Activated naive CD8-positive, alpha-beta T cell treated with anti-CD3 and anti-CD28 coated beads for 36 hours (primary cell): ENCODE results near the gene PHACTR3. TPM values are rescaled to one million over a fixed set of nuclear protein-coding genes. Genes with fewer than 3 reads are reported as not detected.

ENCODE experiments used
- DNase-seq: peaks from one replicate; pipeline ENCODE4 v3.0.0; 2021
- H3K27ac Mint-ChIP-seq: one replicate; pipeline ENCODE4 v1.8.0; 2022; ENCODE audit warnings: mild to moderate bottlenecking, moderate library complexity, mixed read lengths
- H3K27me3 Mint-ChIP-seq: one replicate; pipeline ENCODE4 v1.8.0; 2022; ENCODE audit warnings: mild to moderate bottlenecking, mixed read lengths
- H3K36me3 Mint-ChIP-seq: one replicate; pipeline ENCODE4 v1.8.0; 2021; ENCODE audit warnings: mild to moderate bottlenecking, mixed read lengths
- H3K4me1 Mint-ChIP-seq: one replicate; pipeline ENCODE4 v1.8.0; 2021; ENCODE audit warnings: mixed read lengths
- H3K4me3 Mint-ChIP-seq: one replicate; pipeline ENCODE4 v1.8.0; 2022; ENCODE audit warnings: mild to moderate bottlenecking, moderate library complexity, mixed read lengths
- H3K9me3 Mint-ChIP-seq: one replicate; pipeline ENCODE4 v1.8.0; 2022; ENCODE audit warnings: mixed read lengths
- total RNA-seq, 2 experiments: library from RNA; stranded (reverse); gene quantifications; one replicate each; pipeline ENCODE4 v1.2.3, GENCODE V29; 2021

PHACTR3 gene
- total RNA-seq, 2 experiments from 2014 or later, result not detected

GRCh38 chr20:59821788-59822187, 217.4 kb downstream of the PHACTR3 start:
- no peak overlapping the region for H3K4me3 Mint-ChIP-seq
- no peak overlapping the region for H3K27ac Mint-ChIP-seq
- H3K36me3 Mint-ChIP-seq, result no peaks in the 10 kb centered on the region
- no peak for DNase-seq
- no peaks in the 10 kb centered on the region for H3K9me3 Mint-ChIP-seq
- peaks cover 6% of the 10 kb centered on the region for H3K27me3 Mint-ChIP-seq
- no peaks in the 10 kb centered on the region for H3K4me1 Mint-ChIP-seq

GRCh38 chr20:59822291-59823029, 218.1 kb downstream of the PHACTR3 start:
- Mint-ChIP-seq H3K9me3 (no peaks in the 10 kb centered on the region), H3K27me3 (peaks cover 6% of the 10 kb centered on the region), H3K36me3 (no peaks in the 10 kb centered on the region), H3K4me1 (no peaks in the 10 kb centered on the region), H3K27ac (no peak overlapping the region), H3K4me3 (no peak overlapping the region)
- DNase-seq, result no peak

GRCh38 chr20:59823030-59823423, 218.7 kb downstream of the PHACTR3 start:
- peaks cover 6% of the 10 kb centered on the region for H3K27me3 Mint-ChIP-seq
- H3K36me3 Mint-ChIP-seq, result no peaks in the 10 kb centered on the region
- H3K27ac Mint-ChIP-seq, result no peak overlapping the region

GRCh38 chr20:59823491-59824259, 219.3 kb downstream of the PHACTR3 start:
- Mint-ChIP-seq H3K9me3 (no peaks in the 10 kb centered on the region), H3K4me1 (no peaks in the 10 kb centered on the region), H3K36me3 (no peaks in the 10 kb centered on the region), H3K4me3 (no peak overlapping the region), H3K27me3 (peaks cover 11% of the 10 kb centered on the region), H3K27ac (no peak overlapping the region)
- no peak for DNase-seq

More at GRCh38 chr20:59823030-59823423, 218.7 kb downstream of the PHACTR3 start:
- Mint-ChIP-seq H3K9me3 (no peaks in the 10 kb centered on the region), H3K4me1 (no peaks in the 10 kb centered on the region), H3K4me3 (no peak overlapping the region)
- DNase-seq, result no peak

GRCh38 chr20:59824711-59825562, 220.6 kb downstream of the PHACTR3 start:
- Mint-ChIP-seq H3K36me3 (no peaks in the 10 kb centered on the region), H3K4me3 (no peak overlapping the region), H3K9me3 (no peaks in the 10 kb centered on the region), H3K4me1 (no peaks in the 10 kb centered on the region), H3K27ac (no peak overlapping the region), H3K27me3 (peaks cover 13% of the 10 kb centered on the region)
- no peak for DNase-seq

GRCh38 chr20:59825563-59825920, 221.2 kb downstream of the PHACTR3 start:
- Mint-ChIP-seq H3K27me3 (peaks cover 16% of the 10 kb centered on the region), H3K9me3 (no peaks in the 10 kb centered on the region), H3K27ac (no peak overlapping the region), H3K4me3 (no peak overlapping the region), H3K4me1 (no peaks in the 10 kb centered on the region), H3K36me3 (no peaks in the 10 kb centered on the region)
- no peak for DNase-seq

GRCh38 chr20:59825944-59826759, 221.8 kb downstream of the PHACTR3 start:
- Mint-ChIP-seq H3K36me3 (no peaks in the 10 kb centered on the region), H3K27me3 (peaks cover 16% of the 10 kb centered on the region), H3K4me3 (no peak overlapping the region), H3K4me1 (no peaks in the 10 kb centered on the region), H3K9me3 (no peaks in the 10 kb centered on the region), H3K27ac (no peak overlapping the region)
- DNase-seq, result no peak

- Mint-ChIP-seq H3K4me3 (no peak overlapping the region), H3K4me1 (no peaks in the 10 kb centered on the region), H3K36me3 (no peaks in the 10 kb centered on the region), H3K27me3 (peaks cover 11% of the 10 kb centered on the region), H3K27ac (no peak overlapping the region), H3K9me3 (no peaks in the 10 kb centered on the region)
- no peak for DNase-seq
Observed at GRCh38 chr20:59827138-59828056, 223.1 kb downstream of the PHACTR3 start.

- H3K27me3 Mint-ChIP-seq, result peaks cover 11% of the 10 kb centered on the region
- H3K4me3 Mint-ChIP-seq, result no peak overlapping the region
- no peaks in the 10 kb centered on the region for H3K36me3 Mint-ChIP-seq
- no peaks in the 10 kb centered on the region for H3K9me3 Mint-ChIP-seq
- no peaks in the 10 kb centered on the region for H3K4me1 Mint-ChIP-seq
- no peak for DNase-seq
- no peak overlapping the region for H3K27ac Mint-ChIP-seq
Observed at GRCh38 chr20:59828125-59829053, 224.0 kb downstream of the PHACTR3 start.

GRCh38 chr20:59829054-59829785, 224.9 kb downstream of the PHACTR3 start:
- H3K4me1 Mint-ChIP-seq, result no peaks in the 10 kb centered on the region
- no peak overlapping the region for H3K27ac Mint-ChIP-seq
- no peak overlapping the region for H3K4me3 Mint-ChIP-seq
- no peaks in the 10 kb centered on the region for H3K36me3 Mint-ChIP-seq
- H3K27me3 Mint-ChIP-seq, result peaks cover 11% of the 10 kb centered on the region
- DNase-seq, result no peak
- no peaks in the 10 kb centered on the region for H3K9me3 Mint-ChIP-seq

- no peaks in the 10 kb centered on the region for H3K9me3 Mint-ChIP-seq
Observed at GRCh38 chr20:59829786-59830664, 225.7 kb downstream of the PHACTR3 start.

GRCh38 chr20:59830665-59831023, 226.3 kb downstream of the PHACTR3 start:
- Mint-ChIP-seq H3K36me3 (no peaks in the 10 kb centered on the region), H3K9me3 (no peaks in the 10 kb centered on the region), H3K27ac (no peak overlapping the region), H3K27me3 (peaks cover 22% of the 10 kb centered on the region), H3K4me3 (no peak overlapping the region), H3K4me1 (no peaks in the 10 kb centered on the region)
- DNase-seq, result no peak

More at GRCh38 chr20:59829786-59830664, 225.7 kb downstream of the PHACTR3 start:
- DNase-seq, result no peak
- Mint-ChIP-seq H3K4me3 (no peak overlapping the region), H3K27ac (no peak overlapping the region), H3K4me1 (no peaks in the 10 kb centered on the region), H3K36me3 (no peaks in the 10 kb centered on the region), H3K27me3 (peaks cover 19% of the 10 kb centered on the region)
